H1 (cell line): Measurements from ENCODE around the gene FIG4. TPM values are rescaled to one million over a fixed set of nuclear protein-coding genes. Genes with fewer than 3 reads are reported as not detected.

Experiments
- CTCF ChIA-PET: fragments of 300-600 bp; sonication (Branson Sonifier 250); formaldehyde crosslinking; loops from one replicate; lab custom pipeline; 2021; ENCODE audit not compliant: partially characterized antibody; lab: Charles Lee
- POLR2A ChIA-PET: fragments of 300-600 bp; sonication (Branson Sonifier 250); formaldehyde crosslinking; loops from one replicate; lab custom pipeline; 2021; ENCODE audit warnings: inconsistent platforms; ENCODE audit not compliant: partially characterized antibody; lab: Charles Lee
- DNase-seq, 2 experiments: peaks; one replicate each; pipeline versions ENCODE4 v3.0.0 to v3.0.0-alpha.2; 2010 to 2022; ENCODE audit warnings: low spot score in 2 of 2, low read depth in 1 of 2, mixed read lengths in 1 of 2
- FAIRE-seq: peaks from 2 replicates; lab custom pipeline; 2011; peaks lifted over from hg19 to GRCh38; lab: Jason Lieb, UNC
- H2AFZ ChIP-seq: 2 replicates; pipeline ENCODE4 v1.8.1; 2012; ENCODE audit warnings: low read length, inconsistent platforms
- H2AK5ac ChIP-seq: 2 replicates; pipeline ENCODE4 v1.6.1; 2013; ENCODE audit warnings: low read depth, low read length
- H2BK120ac ChIP-seq: replicated peaks from 2 replicates; pipeline ENCODE3; 2013; ENCODE audit warnings: low read depth, low read length, inconsistent platforms
- H2BK12ac ChIP-seq: 2 replicates; pipeline ENCODE4 v1.6.1; 2013; ENCODE audit warnings: low read depth, low read length
- H2BK15ac ChIP-seq: 2 replicates; pipeline ENCODE4 v1.6.1; 2013; ENCODE audit warnings: low read length
- H2BK20ac ChIP-seq: 2 replicates; pipeline ENCODE4 v1.6.1; 2013; ENCODE audit warnings: low read length
- H2BK5ac ChIP-seq: 2 replicates; pipeline ENCODE4 v1.6.1; 2013; ENCODE audit warnings: low read depth, low read length
- H3K14ac ChIP-seq: 2 replicates; pipeline ENCODE4 v1.6.1; 2013; ENCODE audit warnings: inconsistent platforms; ENCODE audit not compliant: insufficient read length
- H3K18ac ChIP-seq: 2 replicates; pipeline ENCODE4 v1.6.1; 2013; ENCODE audit warnings: low read length; ENCODE audit errors: extremely low read depth
- H3K23ac ChIP-seq: 2 replicates; pipeline ENCODE4 v1.6.1; 2013; ENCODE audit warnings: inconsistent platforms; ENCODE audit not compliant: insufficient read length
- H3K23me2 ChIP-seq: 2 replicates; pipeline ENCODE4 v1.6.1; 2013; ENCODE audit warnings: low read depth, low read length
- H3K27ac ChIP-seq: 2 replicates; pipeline ENCODE4 v1.6.1; 2011; ENCODE audit warnings: low read depth, low read length, inconsistent platforms
- H3K27me3 ChIP-seq, 4 experiments: replicated peaks in 1 of 4; 1 replicate in 1 of 4; 2 replicates in 3 of 4; pipeline versions ENCODE4 v1.6.1 to v1.8.1; 2011 to 2013; ENCODE audit warnings: low read length in 3 of 4, mild to moderate bottlenecking in 3 of 4, inconsistent platforms in 2 of 4, mixed read lengths in 2 of 4, moderate library complexity in 1 of 4; ENCODE audit not compliant: control insufficient read depth in 3 of 4, insufficient read depth in 3 of 4; ENCODE audit errors: extremely low read depth in 1 of 4
- H3K36me3 ChIP-seq, 4 experiments: 2 replicates each; pipeline versions ENCODE4 v1.6.1 to v1.8.1; 2011 to 2013; ENCODE audit warnings: mild to moderate bottlenecking in 4 of 4, low read length in 3 of 4, moderate library complexity in 2 of 4, control low read depth in 1 of 4, inconsistent platforms in 1 of 4; ENCODE audit not compliant: insufficient read depth in 4 of 4, control insufficient read depth in 2 of 4
- H3K4ac ChIP-seq: replicated peaks from 2 replicates; pipeline ENCODE3; 2013; ENCODE audit warnings: low read length, low read depth, mixed read lengths, inconsistent platforms; ENCODE audit not compliant: insufficient read length
- H3K4me1 ChIP-seq, 4 experiments: replicated peaks in 1 of 4; 1 replicate in 1 of 4; 2 replicates in 3 of 4; pipeline versions ENCODE4 v1.6.1 to v1.8.1; 2011 to 2013; ENCODE audit warnings: low read length in 3 of 4, inconsistent platforms in 2 of 4, mixed read lengths in 1 of 4; ENCODE audit not compliant: insufficient read depth in 4 of 4, control insufficient read depth in 3 of 4
- H3K4me2 ChIP-seq, 2 experiments: 2 replicates each; pipeline versions ENCODE4 v1.6.1 to v1.8.1; 2011 to 2013; ENCODE audit warnings: low read depth in 2 of 2, low read length in 2 of 2, control low read depth in 1 of 2, inconsistent platforms in 1 of 2, mild to moderate bottlenecking in 1 of 2; ENCODE audit not compliant: insufficient read depth in 1 of 2
- H3K4me3 ChIP-seq, 4 experiments: fragments of 200-600, 300-600 bp in 1 of 4; sonication (generic), shearing (Covaris generic), sonication (Bioruptor Twin) in 1 of 4; 2 replicates each; pipeline versions ENCODE4 v1.5.1 to v1.8.1; 2011 to 2016; ENCODE audit warnings: low read length in 4 of 4, low read depth in 3 of 4, control low read depth in 2 of 4, inconsistent platforms in 2 of 4, mild to moderate bottlenecking in 2 of 4, mixed read lengths in 1 of 4, moderate library complexity in 1 of 4; ENCODE audit not compliant: insufficient read depth in 2 of 4; ENCODE audit errors: extremely low read depth in 1 of 4
- H3K56ac ChIP-seq: replicated peaks from 2 replicates; pipeline ENCODE3; 2013; ENCODE audit warnings: low read depth, mild to moderate bottlenecking, mixed read lengths, low read length, inconsistent platforms; ENCODE audit not compliant: insufficient read length
- H3K79me1 ChIP-seq: 2 replicates; pipeline ENCODE4 v1.6.1; 2013; ENCODE audit warnings: low read depth, low read length, control low read depth
- H3K79me2 ChIP-seq, 2 experiments: 2 replicates each; pipeline versions ENCODE4 v1.6.1 to v1.8.1; 2012 to 2013; ENCODE audit warnings: low read length in 2 of 2, mild to moderate bottlenecking in 2 of 2, inconsistent platforms in 1 of 2; ENCODE audit not compliant: insufficient read depth in 2 of 2, control insufficient read depth in 1 of 2
- H3K9ac ChIP-seq, 4 experiments: replicated peaks in 1 of 4; 1 replicate in 1 of 4; 2 replicates in 3 of 4; pipeline versions ENCODE4 v1.6.1 to v1.8.1; 2011 to 2013; ENCODE audit warnings: low read depth in 3 of 4, low read length in 3 of 4, control low read depth in 2 of 4, mild to moderate bottlenecking in 2 of 4, moderate library complexity in 2 of 4, inconsistent platforms in 1 of 4; ENCODE audit errors: extremely low read depth in 1 of 4
- H3K9me3 ChIP-seq, 2 experiments: 2 replicates each; pipeline versions ENCODE4 v1.6.1 to v1.8.1; 2012 to 2013; ENCODE audit warnings: mild to moderate bottlenecking in 2 of 2, moderate library complexity in 2 of 2, control low read depth in 1 of 2, inconsistent platforms in 1 of 2, low read depth in 1 of 2, low read length in 1 of 2, mixed read lengths in 1 of 2; ENCODE audit not compliant: insufficient read depth in 2 of 2
- H4K20me1 ChIP-seq, 2 experiments: replicated peaks in 1 of 2; 2 replicates each; pipeline versions ENCODE3 to v1.8.1; 2011 to 2013; ENCODE audit warnings: inconsistent platforms in 2 of 2, low read length in 2 of 2, mild to moderate bottlenecking in 1 of 2; ENCODE audit not compliant: insufficient read depth in 2 of 2, control insufficient read depth in 1 of 2
- H4K5ac ChIP-seq: 2 replicates; pipeline ENCODE4 v1.6.1; 2013; ENCODE audit warnings: low read length, low read depth, mixed read lengths, inconsistent platforms; ENCODE audit not compliant: insufficient read length
- H4K8ac ChIP-seq: 2 replicates; pipeline ENCODE4 v1.8.0; 2013; ENCODE audit warnings: mild to moderate bottlenecking, moderate library complexity, low read length, inconsistent platforms; ENCODE audit not compliant: insufficient read depth; ENCODE audit errors: extremely low read depth
- H4K91ac ChIP-seq: replicated peaks from 2 replicates; pipeline ENCODE3; 2013; ENCODE audit warnings: low read length, mixed read lengths, inconsistent platforms; ENCODE audit not compliant: insufficient read length
- ASH2L ChIP-seq: fragments of 200-600, 300-600 bp; sonication (generic); IDR thresholded peaks from one replicate; pipeline ENCODE4 v1.7.1; 2017; ENCODE audit warnings: low read length
- ATF2 ChIP-seq: IDR thresholded peaks from 2 replicates; pipeline ENCODE4 v1.6.1; 2012; ENCODE audit warnings: low read length, inconsistent platforms
- CHD1 ChIP-seq: IDR thresholded peaks from 2 replicates; pipeline ENCODE4 v1.6.1; 2012; ENCODE audit warnings: low read depth, low read length, improper control_type of control experiment
- CREB1 ChIP-seq: IDR thresholded peaks from 2 replicates; pipeline ENCODE4 v1.6.1; 2012; ENCODE audit warnings: inconsistent platforms
- EGR1 ChIP-seq: IDR thresholded peaks from 2 replicates; pipeline ENCODE4 v1.6.1; 2011; ENCODE audit warnings: low read depth, low read length, borderline replicate concordance
- EZH2 ChIP-seq: fragments of 200-600 bp; sonication (generic); IDR thresholded peaks from 2 replicates; pipeline ENCODE4 v1.7.1; 2012; ENCODE audit warnings: low read depth, mild to moderate bottlenecking, moderate library complexity, low read length, inconsistent platforms; ENCODE audit not compliant: severe bottlenecking
- SP1 ChIP-seq: IDR thresholded peaks from 2 replicates; pipeline ENCODE4 v1.6.1; 2011; ENCODE audit warnings: low read depth, low read length
- USF2 ChIP-seq: IDR thresholded peaks from 2 replicates; pipeline ENCODE4 v1.6.1; 2011; ENCODE audit warnings: low read length, improper control_type of control experiment
- WGBS, 2 experiments: shearing (Covaris generic) in 1 of 2; methylation state at CpG; one replicate each; pipeline versions ENCODE4 v1.1.6 to v1.1.7; 2013 to 2015; ENCODE audit warnings: low lambda C conversion rate in 2 of 2, mixed read lengths in 2 of 2, inconsistent platforms in 1 of 2, low coverage in 1 of 2, missing lambda C conversion rate in 1 of 2; ENCODE audit not compliant: insufficient replicate concordance in 2 of 2, insufficient coverage in 1 of 2, insufficient read length in 1 of 2; ENCODE audit errors: extremely low coverage in 1 of 2, missing lambda C conversion rate in 1 of 2; 5-methylcytosine and 5-hydroxymethylcytosine counted together
- polyA plus RNA-seq, 7 experiments: library from polyadenylated mRNA; depleted of rRNA in 3 of 7; stranded (reverse) in 5 of 7; unstranded in 2 of 7; fragments of >200 nt in 5 of 7; fragments of 200-250 nt in 2 of 7; gene quantifications; 1 replicate in 5 of 7; 2 replicates in 1 of 7; 4 replicates in 1 of 7; pipeline versions ENCODE4 v1.2.1 to v1.2.3, GENCODE V29; 2011 to 2013; ENCODE audit warnings: missing spikeins in 2 of 7, mixed read lengths in 2 of 7
- total RNA-seq: library from RNA; stranded (reverse); fragmentation: NEBNext Ultra II Directional; extraction: Animal tissue kit (Norgen Biotek cat#: 25700); gene quantifications from 2 replicates; pipeline ENCODE4 v1.2.1, GENCODE V29; 2021

FIG4 gene
- total and polyA plus RNA-seq, 2 of the 8 experiments (the other 6 are each of a cell fraction or from before 2014, with no cell fraction given) = 11.8 to 21.9 TPM

- WGBS, 2 experiments = 100% methylated on average over 2 of the region's 2 CpGs; no CpG with 5 or more reads in 1 of the 2 experiments
- CTCF ChIA-PET = no interaction called here
These were observed 109.7 kb downstream of the FIG4 start for GRCh38 chr6:109800771-109801170.

More at GRCh38 chr6:109800771-109801170, 109.7 kb downstream of the FIG4 start:
- Histone ChIP-seq H3K18ac (no peak overlapping the region), H3K79me2 (no peaks in the 10 kb centered on the region), H2BK12ac (no peak overlapping the region), H3K9me3 (no peaks in the 10 kb centered on the region), H2BK20ac (no peak overlapping the region), H3K4me3 (no peak overlapping the region), H3K23ac (no peak overlapping the region), H4K5ac (no peak overlapping the region), H2AK5ac (no peak overlapping the region), H3K27ac (no peak overlapping the region), H3K79me1 (no peaks in the 10 kb centered on the region), H3K4ac (no peak overlapping the region), H3K23me2 (no peaks in the 10 kb centered on the region), H3K4me1 (peaks cover 0 to 4% (median under 1%) of the 10 kb centered on the region in 4 experiments; a peak in 2 of 7 replicates), H4K20me1 (no peaks in the 10 kb centered on the region), H4K91ac (no peak overlapping the region), H3K9ac (no peak overlapping the region), H3K27me3 (no peaks in the 10 kb centered on the region), H3K4me2 (no peak overlapping the region), H3K56ac (no peak overlapping the region), H2BK15ac (no peak overlapping the region), H2BK5ac (no peak overlapping the region), H2AFZ (no peak overlapping the region), H4K8ac (no peak overlapping the region), H2BK120ac (no peak overlapping the region), H3K36me3 (no peaks in the 10 kb centered on the region), H3K14ac (no peak overlapping the region)
- TF ChIP-seq SP1 (no peak), ASH2L (no peak), CREB1 (no peak), CHD1 (no peak), USF2 (no peak), EGR1 (no peak), ATF2 (no peak), EZH2 (no peak)
- FAIRE-seq (no peak), DNase-seq (no peak)
- POLR2A ChIA-PET = no interaction called here
